Karpas-422 (cell line): ENCODE measurements around the gene ADAMTS14. TPM values are rescaled to one million over a fixed set of nuclear protein-coding genes. Genes with fewer than 3 reads are reported as not detected.

Source experiments
- DNase-seq: peaks from one replicate; pipeline ENCODE4 v3.0.0-alpha.2; 2015
- H2AFZ ChIP-seq: fragments of 200-600 bp; sonication (generic); 2 replicates; pipeline ENCODE4 v1.6.1; 2014; ENCODE audit warnings: antibody characterized with exemption, low read length, mixed read lengths
- H3K27ac ChIP-seq: fragments of 200-600 bp; sonication (generic); 2 replicates; pipeline ENCODE4 v1.5.1; 2014; ENCODE audit warnings: mild to moderate bottlenecking, low read length, moderate library complexity
- H3K27me3 ChIP-seq: fragments of 200-600 bp; sonication (generic); 2 replicates; pipeline ENCODE4 v1.6.1; 2014; ENCODE audit warnings: low read length, mixed read lengths
- H3K36me3 ChIP-seq: fragments of 200-600 bp; sonication (generic); 2 replicates; pipeline ENCODE4 v1.6.1; 2014; ENCODE audit warnings: low read length, mixed read lengths; ENCODE audit not compliant: insufficient read depth
- H3K4me1 ChIP-seq: fragments of 200-600 bp; sonication (generic); 2 replicates; pipeline ENCODE4 v1.6.1; 2014; ENCODE audit warnings: mild to moderate bottlenecking, low read length, mixed read lengths
- H3K4me2 ChIP-seq: fragments of 200-600 bp; sonication (generic); 2 replicates; pipeline ENCODE4 v1.6.1; 2014; ENCODE audit warnings: low read length, low read depth, mild to moderate bottlenecking; ENCODE audit not compliant: poor library complexity, severe bottlenecking
- H3K4me3 ChIP-seq: fragments of 200-600 bp; sonication (generic); 2 replicates; pipeline ENCODE4 v1.5.1; 2014; ENCODE audit warnings: mild to moderate bottlenecking, antibody characterized with exemption, low read length, mixed read lengths
- H3K79me2 ChIP-seq: fragments of 200-600 bp; sonication (generic); 2 replicates; pipeline ENCODE4 v1.6.1; 2014; ENCODE audit warnings: mild to moderate bottlenecking, low read length, mixed read lengths
- H3K9ac ChIP-seq: fragments of 200-600 bp; sonication (generic); 2 replicates; pipeline ENCODE4 v1.6.0; 2014; ENCODE audit warnings: low read length
- H3K9me2 ChIP-seq: fragments of 200-600 bp; sonication (generic), shearing (Covaris generic); replicated peaks from 2 replicates; pipeline ENCODE4 v1.6.0; 2014; ENCODE audit warnings: mild to moderate bottlenecking, low read length, moderate library complexity; ENCODE audit not compliant: insufficient read depth
- H3K9me3 ChIP-seq: fragments of 300-700, 200-600 bp; sonication (generic); 2 replicates; pipeline ENCODE4 v1.6.1; 2014; ENCODE audit warnings: low read length, mixed read lengths
- H4K20me1 ChIP-seq: fragments of 200-600 bp; sonication (generic); 2 replicates; pipeline ENCODE4 v1.6.1; 2014; ENCODE audit warnings: mild to moderate bottlenecking, antibody characterized with exemption, low read length, low read depth; ENCODE audit not compliant: insufficient read depth
- total RNA-seq: library from RNA; depleted of rRNA; stranded (reverse); fragments of >200 nt; shearing (Covaris generic); gene quantifications from 2 replicates; pipeline ENCODE4 v1.2.3, GENCODE V29; 2014; ENCODE audit warnings: low replicate concordance

The ADAMTS14 gene
- total RNA-seq, 1 experiment from 2014 or later = not detected

- H3K9ac ChIP-seq = no peak overlapping the region
- H3K27ac ChIP-seq = no peak overlapping the region
- no peaks in the 10 kb centered on the region for H4K20me1 ChIP-seq
- no peaks in the 10 kb centered on the region for H3K4me1 ChIP-seq
- no peaks in the 10 kb centered on the region for H3K79me2 ChIP-seq
- no peaks in the 10 kb centered on the region for H3K9me3 ChIP-seq
- H2AFZ ChIP-seq = no peak overlapping the region
- no peak for DNase-seq
- no peaks in the 10 kb centered on the region for H3K36me3 ChIP-seq
- H3K4me2 ChIP-seq = no peak overlapping the region
- no peak overlapping the region for H3K4me3 ChIP-seq
- no peaks in the 10 kb centered on the region for H3K27me3 ChIP-seq
- no peaks in the 10 kb centered on the region for H3K9me2 ChIP-seq
Measured at GRCh38 chr10:70757856-70758255, 85.5 kb downstream of the ADAMTS14 start.

GRCh38 chr10:70758757-70759514 is 86.6 kb downstream of the ADAMTS14 start:
- Histone ChIP-seq H3K4me1 (no peaks in the 10 kb centered on the region), H3K9ac (no peak overlapping the region), H3K9me3 (no peaks in the 10 kb centered on the region), H3K9me2 (no peaks in the 10 kb centered on the region), H2AFZ (no peak overlapping the region), H3K36me3 (no peaks in the 10 kb centered on the region), H3K79me2 (no peaks in the 10 kb centered on the region), H3K4me3 (no peak overlapping the region), H4K20me1 (no peaks in the 10 kb centered on the region), H3K27me3 (no peaks in the 10 kb centered on the region), H3K27ac (no peak overlapping the region), H3K4me2 (no peak overlapping the region)
- peak; percentile 85 for DNase-seq

GRCh38 chr10:70759781-70760180 is 87.5 kb downstream of the ADAMTS14 start:
- Histone ChIP-seq H3K27me3 (no peaks in the 10 kb centered on the region), H2AFZ (no peak overlapping the region), H3K4me3 (no peak overlapping the region), H3K4me2 (no peak overlapping the region), H3K79me2 (no peaks in the 10 kb centered on the region), H3K9me3 (no peaks in the 10 kb centered on the region), H3K36me3 (no peaks in the 10 kb centered on the region), H3K9me2 (no peaks in the 10 kb centered on the region), H4K20me1 (no peaks in the 10 kb centered on the region), H3K4me1 (no peaks in the 10 kb centered on the region), H3K9ac (no peak overlapping the region), H3K27ac (no peak overlapping the region)
- peak; percentile 45 for DNase-seq

- H3K9ac ChIP-seq = no peak overlapping the region
- no peak overlapping the region for H3K4me2 ChIP-seq
Measured at GRCh38 chr10:70760271-70760787, 88.0 kb downstream of the ADAMTS14 start.

GRCh38 chr10:70761031-70761601 is 88.8 kb downstream of the ADAMTS14 start:
- no peak overlapping the region for H2AFZ ChIP-seq
- H3K4me2 ChIP-seq = no peak overlapping the region
- H3K27ac ChIP-seq = no peak overlapping the region
- H3K9ac ChIP-seq = no peak overlapping the region
- H3K9me2 ChIP-seq = no peaks in the 10 kb centered on the region
- no peaks in the 10 kb centered on the region for H4K20me1 ChIP-seq
- no peaks in the 10 kb centered on the region for H3K36me3 ChIP-seq
- H3K27me3 ChIP-seq = no peaks in the 10 kb centered on the region
- no peak for DNase-seq
- H3K9me3 ChIP-seq = no peaks in the 10 kb centered on the region
- H3K4me3 ChIP-seq = no peak overlapping the region
- H3K4me1 ChIP-seq = no peaks in the 10 kb centered on the region
- no peaks in the 10 kb centered on the region for H3K79me2 ChIP-seq

More at GRCh38 chr10:70760271-70760787, 88.0 kb downstream of the ADAMTS14 start:
- H3K9me2 ChIP-seq = no peaks in the 10 kb centered on the region
- H3K9me3 ChIP-seq = no peaks in the 10 kb centered on the region
- no peaks in the 10 kb centered on the region for H3K4me1 ChIP-seq
- DNase-seq = no peak
- H2AFZ ChIP-seq = no peak overlapping the region
- no peaks in the 10 kb centered on the region for H3K27me3 ChIP-seq
- no peaks in the 10 kb centered on the region for H3K79me2 ChIP-seq
- H3K4me3 ChIP-seq = no peak overlapping the region
- no peaks in the 10 kb centered on the region for H3K36me3 ChIP-seq
- no peaks in the 10 kb centered on the region for H4K20me1 ChIP-seq
- H3K27ac ChIP-seq = no peak overlapping the region

- Histone ChIP-seq H3K9me2 (no peaks in the 10 kb centered on the region), H4K20me1 (no peaks in the 10 kb centered on the region), H3K36me3 (no peaks in the 10 kb centered on the region), H3K79me2 (no peaks in the 10 kb centered on the region), H2AFZ (no peak overlapping the region), H3K4me2 (no peak overlapping the region), H3K27ac (no peak overlapping the region), H3K9ac (no peak overlapping the region), H3K4me1 (no peaks in the 10 kb centered on the region), H3K9me3 (no peaks in the 10 kb centered on the region), H3K27me3 (no peaks in the 10 kb centered on the region), H3K4me3 (no peak overlapping the region)
- DNase-seq = no peak
Measured at GRCh38 chr10:70761727-70762350, 89.5 kb downstream of the ADAMTS14 start.

DNA sequence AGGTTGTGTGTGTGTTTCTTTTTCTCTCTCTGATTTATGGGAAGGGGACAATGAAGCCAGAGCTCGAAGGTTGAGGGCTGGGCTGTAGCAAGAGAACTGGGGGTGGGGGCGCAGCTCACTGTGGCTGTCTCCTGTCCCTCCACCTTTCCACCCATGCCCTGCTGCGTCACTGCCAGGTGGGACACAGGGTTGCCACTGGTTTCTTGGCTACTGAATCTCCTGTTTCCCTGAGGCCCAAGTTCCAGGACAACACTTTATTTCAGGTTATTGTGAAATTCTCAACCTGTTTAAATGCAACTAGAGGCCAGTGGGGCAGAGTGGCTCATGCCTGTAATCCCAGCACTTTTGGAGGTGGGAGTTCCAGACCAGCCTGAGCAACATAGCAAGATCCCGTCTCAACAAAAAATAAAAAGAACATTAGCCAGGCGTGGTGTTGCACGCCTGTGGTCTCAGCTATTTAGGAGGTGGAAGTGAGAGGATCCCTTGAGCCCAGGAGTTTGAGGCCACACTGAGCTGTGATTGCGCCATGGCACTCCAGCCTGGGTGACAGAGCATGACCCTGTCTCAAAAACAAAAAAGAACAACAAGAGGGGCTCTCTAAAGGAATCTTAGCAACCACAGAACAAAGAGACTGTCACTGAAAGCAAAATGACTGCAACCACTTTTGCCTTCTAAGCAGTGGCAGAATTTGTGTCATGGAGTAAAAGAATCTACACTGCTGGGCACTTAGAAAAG is 90.3 kb downstream of the ADAMTS14 start:
- H3K9me2 ChIP-seq = no peaks in the 10 kb centered on the region
- H4K20me1 ChIP-seq = no peaks in the 10 kb centered on the region
- no peaks in the 10 kb centered on the region for H3K79me2 ChIP-seq
- DNase-seq = no peak
- H3K9me3 ChIP-seq = no peaks in the 10 kb centered on the region
- H3K27me3 ChIP-seq = no peaks in the 10 kb centered on the region
- H3K4me2 ChIP-seq = no peak overlapping the region
- H2AFZ ChIP-seq = no peak overlapping the region
- no peak overlapping the region for H3K4me3 ChIP-seq
- no peaks in the 10 kb centered on the region for H3K36me3 ChIP-seq
- H3K9ac ChIP-seq = no peak overlapping the region
- no peak overlapping the region for H3K27ac ChIP-seq
- no peaks in the 10 kb centered on the region for H3K4me1 ChIP-seq

DNA sequence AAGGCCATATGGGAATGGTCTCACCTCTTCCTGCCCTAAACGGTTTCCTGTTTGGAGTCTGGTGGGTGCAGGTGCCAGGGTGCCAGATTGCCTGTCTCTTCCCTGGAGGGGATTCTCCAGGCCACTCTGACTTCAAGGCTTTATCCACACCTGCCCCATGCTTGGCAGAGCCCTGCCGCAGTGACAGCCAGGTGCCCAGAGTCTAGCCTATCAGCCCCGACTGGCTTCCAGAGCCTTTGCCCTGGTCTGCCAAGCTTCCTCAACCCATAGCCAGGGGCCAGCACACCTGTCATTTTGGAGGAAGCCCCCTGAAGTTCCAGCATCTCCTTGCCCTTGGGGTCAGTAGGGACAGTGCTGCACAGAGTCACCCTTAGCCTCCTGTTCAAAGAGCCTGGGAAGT is 91.3 kb downstream of the ADAMTS14 start:
- no peak overlapping the region for H3K4me3 ChIP-seq
- no peak overlapping the region for H3K27ac ChIP-seq
- no peaks in the 10 kb centered on the region for H3K9me3 ChIP-seq
- no peaks in the 10 kb centered on the region for H4K20me1 ChIP-seq
- no peaks in the 10 kb centered on the region for H3K79me2 ChIP-seq
- H3K27me3 ChIP-seq = no peaks in the 10 kb centered on the region
- H3K9ac ChIP-seq = no peak overlapping the region
- H3K9me2 ChIP-seq = no peaks in the 10 kb centered on the region
- no peaks in the 10 kb centered on the region for H3K4me1 ChIP-seq
- H3K36me3 ChIP-seq = no peaks in the 10 kb centered on the region
- no peak overlapping the region for H2AFZ ChIP-seq
- H3K4me2 ChIP-seq = no peak overlapping the region
- no peak for DNase-seq
